Activated CD8-positive, alpha-beta memory T cell treated with anti-CD3 and anti-CD28 coated beads, Interleukin-2, amount 50 U/mL, for 48 hours (primary cell): ENCODE measurements around the gene GDPD5.

Experiments used
- DNase-seq: peaks from one replicate; pipeline ENCODE4 v3.0.0-alpha.2; 2020

Gene GDPD5

DNA sequence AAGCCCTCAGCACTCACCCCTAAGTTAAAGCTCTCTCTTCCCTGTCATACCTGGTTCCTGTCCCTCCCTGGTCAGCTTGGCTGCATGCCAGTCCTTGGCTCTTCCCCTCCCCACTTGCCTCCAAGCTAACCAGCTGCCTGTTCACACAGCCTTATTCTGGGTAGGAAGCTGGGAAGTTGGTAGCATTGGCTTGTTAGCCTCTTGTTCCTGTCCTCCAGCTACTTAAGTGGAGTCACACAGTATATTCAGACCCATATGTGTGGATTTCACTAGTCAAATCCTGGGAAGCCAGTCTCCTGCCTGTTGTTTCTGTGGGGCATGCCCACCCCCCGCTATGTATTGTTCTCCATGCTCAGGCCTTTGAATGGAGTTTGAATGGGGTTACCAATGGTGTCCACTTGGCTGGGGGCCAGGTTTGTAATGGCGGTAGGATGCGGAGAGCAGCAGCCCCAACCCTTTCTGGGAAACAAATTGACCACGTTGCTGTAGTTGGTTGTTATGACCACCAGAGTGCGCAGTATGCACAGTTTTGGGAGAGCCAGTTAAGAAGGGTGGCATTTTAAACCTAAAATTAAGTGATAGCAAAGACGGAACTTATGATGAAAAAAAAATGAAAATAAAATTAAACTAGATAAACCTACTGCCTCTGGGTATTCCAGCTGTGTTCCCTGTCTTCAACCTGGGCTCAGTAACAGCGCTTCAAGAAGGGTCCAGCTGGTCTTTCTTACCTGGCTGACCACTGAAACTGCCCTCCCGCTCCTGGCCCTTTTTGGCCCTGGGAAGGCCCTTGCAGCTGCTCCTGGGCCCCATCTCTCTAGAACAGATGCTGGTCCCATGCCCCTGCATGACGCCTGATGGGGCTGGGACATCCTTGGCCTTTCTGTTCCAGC, 137.1 kb downstream of the GDPD5 start:
- peak; percentile 78 for DNase-seq

DNA sequence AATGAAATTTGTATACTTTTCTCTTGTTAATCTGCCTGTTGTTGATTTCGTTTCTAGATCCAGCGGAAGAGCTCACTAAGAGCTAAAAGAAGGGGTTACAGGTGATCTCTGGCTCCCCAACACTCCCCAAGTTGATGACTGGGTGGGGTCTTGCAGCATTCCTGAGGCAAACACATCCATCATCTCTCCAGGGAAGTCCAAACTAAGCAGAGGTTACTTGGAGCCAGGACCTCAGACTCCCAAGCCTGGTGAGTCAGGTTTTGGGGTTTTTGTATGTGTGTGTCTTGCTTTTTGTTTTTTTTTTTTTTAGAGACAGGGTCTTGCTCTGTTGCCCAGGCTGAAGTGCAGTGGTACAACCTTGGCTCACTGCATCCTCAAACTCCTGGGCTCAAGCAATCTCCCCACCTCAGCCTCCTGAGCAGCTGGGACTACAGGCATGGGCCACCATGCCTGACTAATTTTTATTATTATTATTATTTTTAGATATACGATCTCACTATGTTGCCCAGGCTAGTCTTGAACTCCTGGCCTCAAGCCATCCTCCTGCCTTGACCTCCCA, 137.9 kb downstream of the GDPD5 start:
- no peak for DNase-seq

DNA sequence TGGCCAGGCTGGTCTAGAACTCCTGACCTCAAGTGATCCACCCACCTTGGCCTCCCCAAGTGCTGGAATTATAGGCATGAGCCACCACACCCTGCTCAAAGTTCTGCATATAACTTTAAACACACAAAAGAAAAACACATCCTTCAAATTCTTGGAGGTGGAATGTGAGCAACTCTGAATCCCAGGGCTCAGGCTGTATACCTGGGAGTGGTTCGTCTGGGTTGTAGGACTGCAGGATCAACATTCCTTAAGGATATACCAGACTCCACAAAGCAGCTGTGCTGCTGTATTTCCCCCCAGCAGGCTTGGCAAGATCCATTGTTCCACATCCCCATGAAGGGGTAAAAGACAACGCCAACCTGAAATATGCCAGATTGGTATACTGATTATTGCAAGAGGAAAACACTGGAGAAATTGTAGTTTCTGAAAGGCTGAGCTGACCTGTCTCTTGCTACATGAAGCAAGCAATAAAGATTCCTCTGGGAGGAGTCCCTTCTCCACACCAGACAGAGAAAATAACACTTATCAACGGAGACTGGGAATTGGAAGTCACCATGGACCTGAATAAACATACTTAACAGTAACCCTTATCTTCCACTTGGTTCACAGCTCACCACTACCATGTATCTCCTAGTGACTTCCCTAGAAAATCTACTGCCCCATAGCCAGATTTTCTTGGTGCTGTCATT, 138.7 kb downstream of the GDPD5 start:
- DNase-seq, result no peak
